ENCODE results near the gene GRK6.

DNA sequence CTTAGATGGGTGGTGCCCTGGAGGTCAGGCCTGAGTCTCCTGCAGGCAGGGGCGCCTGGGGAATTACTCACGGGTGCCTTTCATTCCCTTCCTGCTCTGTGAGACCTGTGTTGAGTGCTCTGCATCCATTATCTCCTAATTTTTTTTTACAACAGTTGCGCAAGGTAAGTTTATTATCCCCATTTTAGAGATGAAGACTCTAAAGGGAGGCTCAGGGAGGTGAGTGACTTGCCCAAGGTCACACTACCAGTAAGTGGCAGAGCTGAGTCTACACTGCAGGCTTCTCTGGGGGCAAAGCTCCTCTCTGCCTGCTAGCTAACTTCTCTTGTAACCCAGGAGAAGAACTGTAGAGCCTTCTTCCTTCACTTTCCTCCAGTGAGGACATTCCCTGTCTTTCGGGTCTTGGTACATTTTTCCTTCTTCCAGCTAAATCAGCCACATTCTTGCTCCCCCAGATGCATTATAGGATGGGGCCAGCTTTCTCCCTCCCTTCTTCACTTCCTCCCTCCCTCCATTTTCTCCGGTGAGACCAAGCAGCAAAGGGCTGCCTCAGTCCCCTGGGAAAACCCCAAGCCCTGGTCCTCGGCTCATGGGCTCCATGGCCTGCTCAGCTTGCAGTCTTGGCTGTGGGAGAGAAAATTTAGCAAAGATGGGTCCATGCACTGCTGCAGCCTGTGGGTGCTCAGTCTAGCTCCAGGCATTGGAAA, 21.9 kb downstream of the GRK6 start:
- TF ChIP-seq, protein P1, sequence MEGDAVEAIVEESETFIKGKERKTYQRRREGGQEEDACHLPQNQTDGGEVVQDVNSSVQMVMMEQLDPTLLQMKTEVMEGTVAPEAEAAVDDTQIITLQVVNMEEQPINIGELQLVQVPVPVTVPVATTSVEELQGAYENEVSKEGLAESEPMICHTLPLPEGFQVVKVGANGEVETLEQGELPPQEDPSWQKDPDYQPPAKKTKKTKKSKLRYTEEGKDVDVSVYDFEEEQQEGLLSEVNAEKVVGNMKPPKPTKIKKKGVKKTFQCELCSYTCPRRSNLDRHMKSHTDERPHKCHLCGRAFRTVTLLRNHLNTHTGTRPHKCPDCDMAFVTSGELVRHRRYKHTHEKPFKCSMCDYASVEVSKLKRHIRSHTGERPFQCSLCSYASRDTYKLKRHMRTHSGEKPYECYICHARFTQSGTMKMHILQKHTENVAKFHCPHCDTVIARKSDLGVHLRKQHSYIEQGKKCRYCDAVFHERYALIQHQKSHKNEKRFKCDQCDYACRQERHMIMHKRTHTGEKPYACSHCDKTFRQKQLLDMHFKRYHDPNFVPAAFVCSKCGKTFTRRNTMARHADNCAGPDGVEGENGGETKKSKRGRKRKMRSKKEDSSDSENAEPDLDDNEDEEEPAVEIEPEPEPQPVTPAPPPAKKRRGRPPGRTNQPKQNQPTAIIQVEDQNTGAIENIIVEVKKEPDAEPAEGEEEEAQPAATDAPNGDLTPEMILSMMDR (IDR thresholded peaks at IDR 0.05; ENCODE audit: low read length): no peak
- TF ChIP-seq EZH2 (optimal IDR thresholded peaks at IDR 0.05; ENCODE audit: low read depth, low read length): no peak
- TF ChIP-seq EZH2phosphoT487 (IDR thresholded peaks at IDR 0.05; ENCODE audit: low read length): no peak
